Naive thymus-derived CD4-positive, alpha-beta T cell (primary cell): ENCODE data around the gene SPDYA. TPM values are rescaled to one million over a fixed set of nuclear protein-coding genes. Genes with fewer than 3 reads are reported as not detected.
"Not testable (repeated sequence)": the region's sequence is repeated elsewhere in the genome, so short reads cannot be mapped to it uniquely, and the experiment has no call there.

Experiments used
- ATAC-seq: fragments of 150-1000 bp; cut with Tn5 transposase; 2 replicates; pipeline ENCODE4 v1.10.0; 2021; ENCODE audit warnings: mild to moderate bottlenecking, moderate library complexity
- CTCF ChIA-PET: fragments of 350-600 bp; sonication (Branson Sonifier 250); formaldehyde crosslinking; loops from one replicate; lab custom pipeline; 2021; ENCODE audit warnings: antibody characterized with exemption; lab: Charles Lee
- POLR2A ChIA-PET: fragments of 350-600 bp; sonication (Branson Sonifier 250); formaldehyde crosslinking; loops from one replicate; lab custom pipeline; 2021; ENCODE audit warnings: antibody characterized with exemption, inconsistent platforms; lab: Charles Lee
- DNase-seq, 9 donors: peaks; one replicate each; pipeline versions ENCODE4 v3.0.0 to v3.0.0-alpha.2; 2020 to 2022; ENCODE audit warnings: mixed read lengths in 1 of 9
- H3K27ac ChIP-seq: one replicate; pipeline ENCODE4 v1.7.0; 2013; ENCODE audit warnings: mild to moderate bottlenecking, low read depth, low read length, moderate library complexity
- H3K27me3 ChIP-seq, 2 donors: one replicate each; pipeline ENCODE4 v1.7.0; 2013; ENCODE audit warnings: low read length in 2 of 2, mild to moderate bottlenecking in 2 of 2, moderate library complexity in 2 of 2; ENCODE audit not compliant: control insufficient read depth in 2 of 2, insufficient read depth in 2 of 2
- H3K36me3 ChIP-seq, 3 experiments: 1 replicate in 2 of 3; 2 replicates in 1 of 3; pipeline ENCODE4 v1.7.0; 2013; ENCODE audit warnings: low read length in 3 of 3, mild to moderate bottlenecking in 3 of 3, moderate library complexity in 1 of 3; ENCODE audit not compliant: insufficient read depth in 3 of 3, control insufficient read depth in 2 of 3
- H3K4me1 ChIP-seq, 2 donors: one replicate each; pipeline ENCODE4 v1.7.0; 2013; ENCODE audit warnings: low read length in 2 of 2, mild to moderate bottlenecking in 2 of 2, moderate library complexity in 1 of 2; ENCODE audit not compliant: control insufficient read depth in 2 of 2, insufficient read depth in 2 of 2
- H3K4me3 ChIP-seq: 2 replicates; pipeline ENCODE4 v1.7.0; 2013; ENCODE audit warnings: mild to moderate bottlenecking, low read length
- H3K9me3 ChIP-seq, 3 experiments: 1 replicate in 2 of 3; 2 replicates in 1 of 3; pipeline ENCODE4 v1.7.0; 2013; ENCODE audit warnings: low read length in 3 of 3; ENCODE audit not compliant: control insufficient read depth in 2 of 3
- H3K27ac Mint-ChIP-seq, 9 donors: one replicate each; pipeline ENCODE4 v1.8.0; 2020 to 2022; ENCODE audit warnings: mixed read lengths in 9 of 9, mild to moderate bottlenecking in 8 of 9, moderate library complexity in 5 of 9, inconsistent platforms in 2 of 9
- H3K27me3 Mint-ChIP-seq, 5 donors: one replicate each; pipeline ENCODE4 v1.8.0; 2021 to 2022; ENCODE audit warnings: mixed read lengths in 5 of 5, mild to moderate bottlenecking in 1 of 5
- H3K36me3 Mint-ChIP-seq, 5 donors: one replicate each; pipeline ENCODE4 v1.8.0; 2020 to 2022; ENCODE audit warnings: mixed read lengths in 5 of 5, mild to moderate bottlenecking in 3 of 5, inconsistent platforms in 1 of 5
- H3K4me1 Mint-ChIP-seq, 7 donors: one replicate each; pipeline ENCODE4 v1.8.0; 2020 to 2022; ENCODE audit warnings: mixed read lengths in 7 of 7, mild to moderate bottlenecking in 3 of 7, inconsistent platforms in 1 of 7
- H3K4me3 Mint-ChIP-seq, 10 donors: one replicate each; pipeline ENCODE4 v1.8.0; 2020 to 2022; ENCODE audit warnings: mild to moderate bottlenecking in 10 of 10, mixed read lengths in 10 of 10, moderate library complexity in 6 of 10, inconsistent platforms in 2 of 10
- H3K9me3 Mint-ChIP-seq, 11 donors: one replicate each; pipeline ENCODE4 v1.8.0; 2020 to 2022; ENCODE audit warnings: mixed read lengths in 11 of 11, mild to moderate bottlenecking in 4 of 11, inconsistent platforms in 1 of 11, moderate library complexity in 1 of 11
- intact Hi-C, 2 donors: fragments of 100-400 bp; cut with micrococcal nuclease; formaldehyde crosslinking; loops; one replicate each; pipeline ENCODE4 v1.15.1; 2023
- polyA plus RNA-seq, 2 donors: library from polyadenylated mRNA; unstranded; fragments of 300-500 nt; fragmentation: Illumina TruSeq; gene quantifications; one replicate each; pipeline ENCODE4 v1.2.3, GENCODE V29; 2021
- total RNA-seq, 6 experiments: library from RNA in 5 of 6; stranded (reverse) in 5 of 6; gene quantifications; 1 replicate in 5 of 6; 2 replicates in 1 of 6; pipeline ENCODE4 v1.2.3 and lab custom pipeline; 2021 to 2026

SPDYA gene
- total and polyA plus RNA-seq, 7 experiments from 2014 or later, result 1.3 to 9.8 (median 4.6) TPM; not detected in 2

GRCh38 chr2:28780496-28780895 lies 30.1 kb upstream of the SPDYA start:
- intact Hi-C loops, result no loop called here
- H3K36me3 Mint-ChIP-seq, result peaks cover 4 to 33% (median 24%) of the 10 kb centered on the region in 5 donors
- peak overlapping the region; percentile 12 for H3K27ac ChIP-seq
- no peaks in the 10 kb centered on the region for H3K9me3 Mint-ChIP-seq
- ATAC-seq, result no peak
- ChIA-PET CTCF (no interaction called here), POLR2A (interaction anchor here (1.0 kb wide), 1 partner anchor 9 kb away, joined by 3 read pairs; no protein-coding TSS in a partner anchor)
- no peaks in the 10 kb centered on the region for H3K27me3 ChIP-seq
- H3K27me3 Mint-ChIP-seq, result no peaks in the 10 kb centered on the region
- H3K36me3 ChIP-seq, result peaks cover 10 to 52% (median 28%) of the 10 kb centered on the region in 3 experiments
- H3K4me3 Mint-ChIP-seq, result peak overlapping the region in 1 of 10 donors; percentile 22
- H3K9me3 ChIP-seq, result no peaks in the 10 kb centered on the region
- no peak for DNase-seq
- no peaks in the 10 kb centered on the region for H3K4me1 ChIP-seq
- peaks cover 15 to 38% (median 34%) of the 10 kb centered on the region in 7 donors for H3K4me1 Mint-ChIP-seq
- peak overlapping the region in 6 of 9 donors; percentile 2 to 72 (median 24) for H3K27ac Mint-ChIP-seq
- no peak overlapping the region for H3K4me3 ChIP-seq

DNA sequence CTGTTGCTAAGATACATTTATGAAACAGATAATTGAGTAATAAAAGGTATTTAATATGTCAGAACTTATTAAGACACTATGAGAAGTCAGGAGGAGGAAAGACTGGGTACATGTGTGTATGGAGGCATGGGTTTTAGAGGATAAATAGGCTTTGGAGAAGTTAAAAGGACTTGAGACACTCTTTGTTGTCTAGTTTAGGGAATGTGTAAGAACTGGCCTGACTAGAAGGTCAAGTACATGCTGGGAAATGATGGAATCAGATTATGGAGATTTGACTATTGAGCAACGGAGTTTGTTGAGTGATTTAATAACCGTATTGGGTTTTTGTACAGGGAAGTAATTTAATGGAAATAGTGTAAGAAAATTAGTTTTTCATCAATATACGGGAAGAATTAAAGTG lies 28.2 kb upstream of the SPDYA start:
- no peaks in the 10 kb centered on the region for H3K4me1 ChIP-seq
- CTCF ChIA-PET, result interaction anchor here (1.7 kb wide), 1 partner anchor 215 kb away, joined by 8 read pairs; no protein-coding TSS in a partner anchor
- no peaks in the 10 kb centered on the region for H3K27me3 ChIP-seq
- no peak for ATAC-seq
- no peak overlapping the region for H3K27ac ChIP-seq
- Mint-ChIP-seq H3K9me3 (no peaks in the 10 kb centered on the region), H3K36me3 (peaks cover 4 to 30% (median 22%) of the 10 kb centered on the region in 5 donors), H3K27ac (peak overlapping the region in 6 of 9 donors; percentile 7 to 63 (median 15)), H3K4me3 (no peak overlapping the region), H3K4me1 (peaks cover 6 to 28% (median 23%) of the 10 kb centered on the region in 7 donors), H3K27me3 (no peaks in the 10 kb centered on the region)
- no peaks in the 10 kb centered on the region for H3K9me3 ChIP-seq
- POLR2A ChIA-PET, result no interaction called here
- H3K36me3 ChIP-seq, result peaks cover 10 to 59% (median 28%) of the 10 kb centered on the region in 3 experiments
- no peak overlapping the region for H3K4me3 ChIP-seq
- intact Hi-C loops, result no loop called here
- DNase-seq, result no peak

DNA sequence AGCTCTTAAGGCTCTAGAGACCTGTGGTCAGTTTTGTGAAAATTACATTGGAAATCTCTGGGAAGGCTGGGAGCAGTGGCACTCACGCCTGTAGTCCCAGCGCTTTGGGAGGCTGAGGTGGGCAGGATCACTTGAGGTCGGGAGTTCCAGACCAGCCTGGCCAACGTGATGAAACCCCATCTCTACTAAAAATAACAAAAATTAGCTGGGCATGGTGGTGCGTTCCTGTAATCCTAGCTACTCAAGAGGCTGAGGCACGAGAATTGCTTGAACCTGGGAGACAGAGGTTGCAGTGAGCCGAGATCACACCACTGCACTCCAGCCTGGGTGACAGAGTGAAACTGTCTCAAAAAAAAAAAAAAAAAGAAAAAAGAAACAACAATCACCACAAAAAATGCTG lies 26.1 kb upstream of the SPDYA start:
- peaks cover 0 to 58% (median 39%) of the 10 kb centered on the region in 3 experiments for H3K36me3 ChIP-seq
- H3K27ac Mint-ChIP-seq, result peak overlapping the region in 1 of 9 donors; percentile 51

GRCh38 chr2:28796620-28797019 lies 14.0 kb upstream of the SPDYA start:
- intact Hi-C loops, result no loop called here
- no peaks in the 10 kb centered on the region for H3K27me3 Mint-ChIP-seq
- peaks cover 0 to 64% (median 0%) of the 10 kb centered on the region in 3 experiments for H3K36me3 ChIP-seq
- H3K36me3 Mint-ChIP-seq, result peaks cover 19 to 60% (median 51%) of the 10 kb centered on the region in 5 donors
- peaks cover 0 to 10% (median 5%) of the 10 kb centered on the region in 11 donors for H3K9me3 Mint-ChIP-seq
- no peak overlapping the region for H3K4me3 ChIP-seq
- no peaks in the 10 kb centered on the region for H3K27me3 ChIP-seq
- CTCF ChIA-PET, result interaction anchor here (1.1 kb wide), 1 partner anchor 202 kb away, joined by 3 read pairs; no protein-coding TSS in a partner anchor
- H3K27ac Mint-ChIP-seq, result peak overlapping the region in 2 of 9 donors; percentile 18 to 22
- peak overlapping the region in 2 of 10 donors; percentile 1 to 5 for H3K4me3 Mint-ChIP-seq
- H3K4me1 Mint-ChIP-seq, result peaks cover 11 to 38% (median 31%) of the 10 kb centered on the region in 7 donors
- H3K9me3 ChIP-seq, result no peaks in the 10 kb centered on the region
- DNase-seq (no peak), ATAC-seq (no peak)
- no peak overlapping the region for H3K27ac ChIP-seq
- POLR2A ChIA-PET, result no interaction called here
- no peaks in the 10 kb centered on the region for H3K4me1 ChIP-seq

More for the DNA sequence above, 26.1 kb upstream of the SPDYA start:
- Mint-ChIP-seq H3K36me3 (peaks cover 10 to 39% (median 30%) of the 10 kb centered on the region in 5 donors), H3K4me1 (peaks cover 6 to 23% (median 10%) of the 10 kb centered on the region in 7 donors)
- ChIA-PET POLR2A (interaction anchor here (0.7 to 1.0 kb wide), 4 partner anchors 9 to 198 kb away, joined by 3 to 4 read pairs (median 3); partner anchors contain the start of gene PPP1CB), CTCF (interaction anchor here (0.6 kb wide), 1 partner anchor 175 kb away, joined by 3 read pairs; no protein-coding TSS in a partner anchor)
- ATAC-seq, H3K4me3 ChIP-seq, H3K4me3 Mint-ChIP-seq, H3K9me3 Mint-ChIP-seq, intact Hi-C loops, H3K27me3 ChIP-seq, H3K27ac ChIP-seq, H3K4me1 ChIP-seq, H3K27me3 Mint-ChIP-seq, H3K9me3 ChIP-seq: not testable (repeated sequence)
- peak in 1 of 9 donors; percentile 13 for DNase-seq

- POLR2A ChIA-PET, result no interaction called here
- Mint-ChIP-seq H3K27me3 (no peaks in the 10 kb centered on the region), H3K27ac (no peak overlapping the region), H3K4me1 (peaks cover 2 to 18% (median 11%) of the 10 kb centered on the region in 7 donors), H3K4me3 (no peak overlapping the region), H3K36me3 (peaks cover 6 to 45% (median 25%) of the 10 kb centered on the region in 5 donors), H3K9me3 (peaks cover 0 to 6% (median 0%) of the 10 kb centered on the region in 11 donors)
- Histone ChIP-seq H3K36me3 (peaks cover 0 to 47% (median 0%) of the 10 kb centered on the region in 3 experiments), H3K4me3 (no peak overlapping the region), H3K27me3 (no peaks in the 10 kb centered on the region), H3K27ac (no peak overlapping the region), H3K9me3 (no peaks in the 10 kb centered on the region), H3K4me1 (no peaks in the 10 kb centered on the region)
- CTCF ChIA-PET, result interaction anchor here (0.9 kb wide), 1 partner anchor 20 kb away, joined by 3 read pairs; no protein-coding TSS in a partner anchor
- DNase-seq (no peak), ATAC-seq (no peak)
- intact Hi-C loops, result no loop called here
These were observed 8.9 kb upstream of the SPDYA start for GRCh38 chr2:28801726-28802125.

GRCh38 chr2:28802975-28803429 lies 7.6 kb upstream of the SPDYA start:
- Mint-ChIP-seq H3K27me3 (no peaks in the 10 kb centered on the region), H3K9me3 (peaks cover 0 to 2% (median 0%) of the 10 kb centered on the region in 11 donors), H3K4me3 (no peak overlapping the region), H3K27ac (peak overlapping the region in 2 of 9 donors; percentile 14 to 29), H3K36me3 (peaks cover 0 to 33% (median 13%) of the 10 kb centered on the region in 5 donors), H3K4me1 (peaks cover 0 to 9% (median under 1%) of the 10 kb centered on the region in 7 donors)
- ChIA-PET CTCF (no interaction called here), POLR2A (interaction anchor here (0.8 kb wide), 1 partner anchor 8 kb away, joined by 3 read pairs; no protein-coding TSS in a partner anchor)
- Histone ChIP-seq H3K27ac (no peak overlapping the region), H3K4me3 (no peak overlapping the region), H3K9me3 (no peaks in the 10 kb centered on the region), H3K36me3 (peaks cover 0 to 36% (median 0%) of the 10 kb centered on the region in 3 experiments), H3K27me3 (no peaks in the 10 kb centered on the region), H3K4me1 (no peaks in the 10 kb centered on the region)
- ATAC-seq, result no peak
- intact Hi-C loops, result no loop called here
- no peak for DNase-seq
